Thyroid gland (tissue), 4 donors: ENCODE results near the gene NPS.

ENCODE experiments used
- CTCF ChIP-seq, 6 experiments: fragments of 200-600 bp in 3 of 6; fragments of 450-650 bp in 3 of 6; sonication (generic) in 3 of 6; IDR thresholded peaks; one replicate each; pipeline ENCODE4 v1.5.1; 2016 to 2019; ENCODE audit warnings: antibody characterized with exemption in 6 of 6, mild to moderate bottlenecking in 2 of 6, inconsistent platforms in 1 of 6, moderate library complexity in 1 of 6
- POLR2A ChIP-seq, 2 donors: fragments of 450-650 bp; IDR thresholded peaks; one replicate each; pipeline ENCODE4 v1.6.1; 2017; ENCODE audit warnings: antibody characterized with exemption in 2 of 2, mild to moderate bottlenecking in 2 of 2, moderate library complexity in 1 of 2

GRCh38 chr10:127570036-127570435 is 20.9 kb downstream of the NPS start:
- TF ChIP-seq CTCF (IDR thresholded peaks at IDR 0.05) (no peak), POLR2A (IDR thresholded peaks at IDR 0.05) (no peak)
